Mesodermal cell (in vitro differentiated cells): ENCODE results near the gene APBB1.

Experiments
- H3K27ac ChIP-seq: 2 replicates; pipeline ENCODE4 v1.7.0; 2013; ENCODE audit warnings: mild to moderate bottlenecking, low read depth, low read length, moderate library complexity; ENCODE audit not compliant: severe bottlenecking
- H3K36me3 ChIP-seq: 2 replicates; pipeline ENCODE4 v1.7.1; 2013; ENCODE audit warnings: mild to moderate bottlenecking, low read length, moderate library complexity; ENCODE audit not compliant: control insufficient read depth, insufficient read depth
- H3K4me1 ChIP-seq: one replicate; pipeline ENCODE4 v1.7.1; 2013; ENCODE audit warnings: mild to moderate bottlenecking, low read length; ENCODE audit not compliant: insufficient read depth, control insufficient read depth, poor library complexity, severe bottlenecking
- H3K4me3 ChIP-seq: 2 replicates; pipeline ENCODE4 v1.7.0; 2013; ENCODE audit warnings: low read length, control low read depth, mild to moderate bottlenecking; ENCODE audit not compliant: insufficient read depth, poor library complexity, severe bottlenecking; ENCODE audit errors: extremely low read depth
- H3K9me3 ChIP-seq: 2 replicates; pipeline ENCODE4 v1.7.1; 2013; ENCODE audit warnings: mild to moderate bottlenecking, low read length, moderate library complexity; ENCODE audit not compliant: control insufficient read depth
- WGBS, 2 experiments: methylation state at CpG; one replicate each; pipeline ENCODE4 v1.1.5; 2013; ENCODE audit warnings: missing lambda C conversion rate in 2 of 2; ENCODE audit not compliant: insufficient coverage in 2 of 2; 5-methylcytosine and 5-hydroxymethylcytosine counted together

Gene APBB1

DNA sequence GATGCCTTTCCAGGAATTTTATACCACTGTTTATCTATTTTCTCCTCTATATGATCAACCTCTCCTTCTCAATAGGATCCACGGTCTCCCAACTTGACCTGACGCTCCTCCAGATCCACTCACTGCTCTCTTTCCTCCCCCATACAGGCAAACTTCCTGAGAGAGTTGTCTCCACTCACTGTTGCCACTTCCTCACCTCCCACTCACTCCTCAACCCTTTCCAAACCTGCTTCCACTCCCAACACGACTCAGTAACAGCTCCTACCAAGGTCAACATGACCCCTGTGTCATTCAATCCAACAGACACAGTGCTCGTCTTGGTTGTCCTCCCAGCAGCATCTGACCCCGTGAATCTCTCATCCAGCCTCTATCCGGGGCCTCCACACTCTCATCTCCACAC lies 3.1 kb downstream of the APBB1 start:
- Histone ChIP-seq H3K4me3 (no peak overlapping the region), H3K4me1 (peaks cover 17% of the 10 kb centered on the region)
- 89 to 92% methylated on average over 6 of the region's 6 CpGs for WGBS, 2 experiments

DNA sequence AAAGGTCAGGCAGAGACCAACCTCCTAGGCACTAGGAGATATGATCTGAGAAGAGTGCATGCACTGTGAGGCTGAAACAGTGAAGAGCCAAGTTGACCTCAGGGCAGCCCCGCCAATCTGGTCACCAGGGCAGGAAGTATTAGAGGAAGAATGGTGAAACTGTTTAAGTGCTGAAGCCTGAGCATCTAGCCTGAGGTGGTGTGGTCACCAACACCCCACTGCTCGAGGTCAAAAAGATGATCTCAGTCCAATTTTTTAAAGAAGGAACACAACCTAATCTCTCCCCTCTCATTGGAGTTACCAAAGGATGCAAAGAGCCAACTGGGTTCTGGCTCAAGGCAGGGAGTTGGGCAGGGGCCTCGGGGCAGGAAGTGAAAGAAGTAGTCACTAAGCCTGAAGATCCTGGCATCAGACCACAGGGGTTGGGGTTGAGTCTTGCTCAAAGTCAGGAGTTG lies 4.0 kb downstream of the APBB1 start:
- Histone ChIP-seq H3K4me3 (no peak overlapping the region), H3K27ac (no peak overlapping the region), H3K36me3 (peaks cover 10% of the 10 kb centered on the region), H3K4me1 (peaks cover 17% of the 10 kb centered on the region), H3K9me3 (no peaks in the 10 kb centered on the region)
- WGBS, 2 experiments, result 100% methylated on average over 2 to 3 of the region's 3 CpGs

More for the DNA sequence above, 3.1 kb downstream of the APBB1 start:
- peaks cover 1% of the 10 kb centered on the region for H3K36me3 ChIP-seq
- no peak overlapping the region for H3K27ac ChIP-seq
- H3K9me3 ChIP-seq, result no peaks in the 10 kb centered on the region

DNA sequence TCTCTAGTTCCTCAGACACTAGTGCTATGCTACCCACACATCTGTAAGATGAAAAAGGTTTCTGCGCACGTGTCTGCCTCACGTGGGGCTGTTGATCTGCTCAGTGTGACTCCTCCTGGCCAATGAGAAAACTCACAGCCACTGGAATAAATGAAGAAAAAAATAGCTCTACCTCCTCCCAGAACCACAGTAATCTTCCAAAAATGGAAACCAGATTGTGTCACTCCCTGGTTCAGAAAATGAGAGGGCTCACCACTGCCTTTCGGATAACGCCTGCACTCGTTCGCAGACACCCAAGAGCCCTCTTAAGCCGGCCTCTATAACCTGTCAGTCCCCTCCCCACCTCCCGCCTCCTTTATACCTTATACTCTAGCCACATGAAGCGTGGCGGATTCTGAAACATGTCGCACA lies 5.1 kb downstream of the APBB1 start:
- 87 to 95% methylated on average over 11 to 12 of the region's 12 CpGs for WGBS, 2 experiments
- Histone ChIP-seq H3K4me3 (no peak overlapping the region), H3K36me3 (peaks cover 21% of the 10 kb centered on the region), H3K4me1 (peaks cover 14% of the 10 kb centered on the region), H3K9me3 (no peaks in the 10 kb centered on the region), H3K27ac (no peak overlapping the region)

DNA sequence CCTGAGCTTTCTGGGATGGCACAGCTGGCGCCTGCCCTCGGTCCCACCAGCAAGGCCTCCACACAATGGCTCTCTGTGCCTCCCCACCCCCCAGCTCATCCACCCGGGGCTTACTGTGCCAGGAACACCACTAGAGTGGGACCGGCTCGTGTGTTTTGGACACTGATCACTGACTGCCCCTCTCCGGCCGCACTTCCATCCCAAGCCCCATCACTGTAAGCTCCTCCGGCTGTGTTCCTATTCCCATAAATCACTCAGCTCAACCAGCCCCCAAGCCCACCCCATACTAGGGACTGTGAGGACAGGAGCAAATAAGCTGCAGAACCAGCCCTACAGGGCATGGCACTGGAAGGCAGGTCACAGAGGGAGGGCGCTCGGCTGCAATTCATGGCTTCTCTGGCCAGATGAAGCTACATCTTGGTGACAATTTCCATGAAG lies 7.3 kb downstream of the APBB1 start:
- Histone ChIP-seq H3K4me3 (no peak overlapping the region), H3K36me3 (peaks cover 22% of the 10 kb centered on the region), H3K9me3 (no peaks in the 10 kb centered on the region), H3K4me1 (peaks cover 14% of the 10 kb centered on the region), H3K27ac (no peak overlapping the region)
- WGBS, 2 experiments, result 93 to 96% methylated on average over 10 of the region's 10 CpGs

DNA sequence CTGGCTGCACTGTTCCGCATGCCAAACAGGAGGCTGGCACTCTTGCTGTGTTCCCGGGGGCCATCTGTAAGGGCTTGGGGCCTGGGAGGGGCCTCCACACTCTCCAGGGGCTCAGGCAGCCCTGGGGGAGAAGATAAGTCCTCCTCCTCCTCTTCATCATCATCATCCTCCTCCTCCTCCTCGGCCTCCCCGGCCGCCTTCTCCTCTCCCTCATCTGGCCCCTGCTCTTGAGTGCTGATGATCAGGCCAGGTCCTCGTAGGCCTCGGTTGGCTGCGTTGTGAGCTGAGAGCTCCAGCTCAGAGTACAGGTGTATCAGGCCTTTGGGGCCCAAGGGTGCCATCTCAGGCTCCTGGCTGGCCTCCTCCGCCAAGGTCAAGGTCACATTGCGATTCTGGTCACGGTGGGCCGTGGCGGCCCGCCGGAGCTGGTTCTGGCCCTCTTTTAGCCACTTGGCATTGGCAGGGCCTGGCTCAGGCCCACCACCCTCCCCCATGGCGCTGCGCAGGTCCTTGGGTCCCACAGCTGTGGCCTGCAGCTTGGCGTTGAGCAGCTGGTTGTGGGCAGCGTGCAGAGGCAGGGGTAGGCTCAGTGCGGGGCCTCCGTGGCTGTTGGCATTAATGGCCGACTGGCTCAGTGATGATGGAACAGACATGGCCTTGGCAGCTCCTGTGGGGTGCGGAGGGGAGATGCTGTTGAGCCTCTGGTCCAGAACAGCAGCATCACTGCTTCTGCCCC lies 8.0 kb downstream of the APBB1 start:
- WGBS, 2 experiments, result 88 to 98% methylated on average over 13 to 23 of the region's 23 CpGs

DNA sequence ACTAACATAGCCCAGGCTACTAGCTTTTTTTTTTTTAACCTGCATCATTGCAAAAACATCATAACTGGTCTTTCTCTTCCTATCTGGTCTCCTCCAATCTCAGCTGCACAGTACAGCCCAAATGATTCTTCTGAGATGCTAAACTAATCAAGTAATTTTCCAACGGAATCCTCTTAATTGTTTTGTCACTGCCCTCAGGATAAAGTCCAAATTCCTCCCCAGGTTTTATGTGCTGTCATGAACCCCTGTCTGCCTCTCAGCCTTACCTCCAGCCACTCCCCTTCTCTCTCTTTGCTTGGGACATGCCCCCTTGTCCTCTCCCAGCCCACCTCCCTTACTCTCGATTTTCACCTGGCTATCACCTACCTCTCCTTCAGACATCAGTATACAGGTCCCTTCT lies 12.5 kb downstream of the APBB1 start:
- Histone ChIP-seq H3K4me3 (no peak overlapping the region), H3K4me1 (peaks cover 10% of the 10 kb centered on the region), H3K27ac (no peak overlapping the region), H3K9me3 (no peaks in the 10 kb centered on the region), H3K36me3 (peaks cover 35% of the 10 kb centered on the region)
- 78 to 82% methylated on average over 2 of the region's 2 CpGs for WGBS, 2 experiments

More for the DNA sequence above, 8.0 kb downstream of the APBB1 start:
- no peak overlapping the region for H3K27ac ChIP-seq
- H3K4me3 ChIP-seq, result no peak overlapping the region
- H3K36me3 ChIP-seq, result peaks cover 22% of the 10 kb centered on the region
- peaks cover 14% of the 10 kb centered on the region for H3K4me1 ChIP-seq
- H3K9me3 ChIP-seq, result no peaks in the 10 kb centered on the region

DNA sequence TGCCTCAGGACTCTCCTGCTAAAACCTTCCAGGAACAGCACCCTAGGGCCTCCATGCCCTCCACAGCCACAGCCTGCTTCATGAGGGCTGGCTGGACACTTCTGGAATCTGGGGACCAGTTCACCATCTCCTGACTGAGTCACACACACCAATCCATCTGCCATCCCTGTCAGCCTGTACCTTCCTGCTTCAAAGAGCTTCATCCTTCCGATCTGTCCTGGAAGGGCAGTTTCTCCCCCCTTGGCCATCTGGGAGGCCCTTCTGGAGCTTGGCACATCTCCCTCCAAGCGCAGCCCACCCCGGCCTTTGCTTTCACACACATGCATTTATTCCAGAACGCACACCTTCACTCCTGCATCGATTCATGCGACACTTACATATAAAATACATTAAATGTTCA lies 13.0 kb downstream of the APBB1 start:
- Histone ChIP-seq H3K36me3 (peaks cover 40% of the 10 kb centered on the region), H3K4me3 (no peak overlapping the region), H3K27ac (no peak overlapping the region), H3K9me3 (no peaks in the 10 kb centered on the region), H3K4me1 (peaks cover 10% of the 10 kb centered on the region)
- 96 to 97% methylated on average over 6 of the region's 6 CpGs for WGBS, 2 experiments

DNA sequence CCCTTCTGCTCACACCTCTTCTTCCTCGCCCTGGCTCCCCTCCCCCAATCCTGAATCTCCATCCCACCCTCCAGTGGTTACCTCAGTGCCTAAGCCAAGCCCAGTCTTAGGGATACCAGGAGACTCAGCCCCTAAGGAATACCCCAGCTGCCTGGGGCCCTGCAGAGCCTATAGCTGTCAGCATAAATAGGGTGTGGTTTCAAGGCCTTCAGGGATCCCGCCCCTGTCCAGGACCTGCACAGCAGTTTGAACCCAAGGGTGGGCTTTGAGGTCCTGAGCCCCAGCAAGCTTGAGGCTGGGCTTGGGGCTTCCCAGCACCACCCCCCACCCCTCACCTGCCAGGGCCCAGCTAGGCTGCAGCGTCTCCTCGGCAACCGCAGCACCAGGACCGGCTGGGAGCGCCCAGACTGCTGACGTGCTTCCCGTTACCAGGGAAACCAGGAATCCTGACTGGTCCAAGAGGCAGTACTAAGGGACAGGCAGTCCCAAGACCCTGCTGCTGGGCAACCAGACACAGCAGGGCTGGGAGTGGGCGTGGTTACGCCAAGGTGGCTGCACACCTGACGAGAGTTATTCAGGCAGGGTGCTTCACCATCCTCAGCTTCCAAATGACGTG lies 13.7 kb downstream of the APBB1 start:
- 32 to 45% methylated on average over 5 to 13 of the region's 13 CpGs for WGBS, 2 experiments
- peaks cover 10% of the 10 kb centered on the region for H3K4me1 ChIP-seq
- H3K9me3 ChIP-seq, result no peaks in the 10 kb centered on the region
- H3K36me3 ChIP-seq, result peaks cover 38% of the 10 kb centered on the region
- H3K4me3 ChIP-seq, result no peak overlapping the region
- no peak overlapping the region for H3K27ac ChIP-seq

DNA sequence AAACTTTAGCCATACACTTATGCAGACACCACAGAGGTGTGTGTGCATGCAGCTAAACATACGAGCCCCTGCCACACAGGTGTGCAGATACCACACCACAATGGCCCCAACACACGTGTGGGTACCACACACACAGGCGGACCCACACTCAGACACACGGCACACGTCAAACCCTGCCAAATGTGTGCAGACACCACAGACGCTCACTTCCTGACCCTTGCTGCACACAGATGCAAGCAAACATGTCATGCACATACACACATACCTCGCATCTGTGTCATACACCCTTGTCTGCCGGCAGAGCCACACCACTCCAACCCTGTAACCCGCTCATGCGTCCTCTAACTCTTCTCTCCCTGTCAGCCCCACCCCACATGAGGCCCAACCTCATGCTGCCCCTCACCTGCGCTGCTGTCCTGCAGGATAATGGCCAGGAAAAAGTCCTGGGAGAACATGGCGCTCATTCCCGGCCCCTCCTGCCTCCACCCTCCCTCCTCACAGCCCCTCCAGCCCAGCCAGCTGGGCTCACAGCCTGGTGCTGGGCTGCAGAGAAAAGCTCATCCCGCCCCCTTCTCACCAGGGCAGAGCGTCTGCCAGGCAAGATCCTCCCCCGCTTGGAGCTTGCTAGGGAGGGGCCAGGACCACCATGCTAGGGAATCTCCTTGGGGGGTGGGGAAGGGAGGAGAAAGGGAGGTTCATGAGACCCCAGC lies 14.4 kb downstream of the APBB1 start:
- H3K9me3 ChIP-seq, result no peaks in the 10 kb centered on the region
- H3K4me1 ChIP-seq, result peaks cover 10% of the 10 kb centered on the region
- 87 to 90% methylated on average over 11 of the region's 16 CpGs for WGBS, 2 experiments
- H3K36me3 ChIP-seq, result peaks cover 31% of the 10 kb centered on the region
- no peak overlapping the region for H3K4me3 ChIP-seq
- H3K27ac ChIP-seq, result no peak overlapping the region

DNA sequence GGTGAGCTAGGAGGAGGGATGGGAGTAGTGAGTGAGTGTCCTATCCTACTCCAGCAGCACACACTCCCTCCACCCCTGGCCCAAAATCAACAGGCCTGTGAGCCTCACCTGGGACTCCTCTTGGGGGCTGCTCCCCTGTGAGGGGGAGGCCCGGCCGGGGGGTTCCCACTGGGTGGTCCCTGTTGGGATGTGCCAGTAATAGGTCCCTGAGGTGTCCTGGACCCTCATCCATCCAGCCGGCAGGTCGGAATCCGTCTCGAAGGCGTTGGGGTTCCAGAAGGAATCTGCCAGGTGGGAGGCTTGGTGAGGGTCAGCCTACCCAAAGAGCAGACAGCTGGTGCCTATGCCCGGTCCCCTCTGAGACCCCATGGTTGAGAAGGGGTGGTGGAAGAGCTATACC lies 15.4 kb downstream of the APBB1 start:
- no peak overlapping the region for H3K27ac ChIP-seq
- H3K36me3 ChIP-seq, result peaks cover 23% of the 10 kb centered on the region
- no peak overlapping the region for H3K4me3 ChIP-seq
- H3K9me3 ChIP-seq, result no peaks in the 10 kb centered on the region
- 96 to 100% methylated on average over 6 to 7 of the region's 8 CpGs for WGBS, 2 experiments
- peaks cover 10% of the 10 kb centered on the region for H3K4me1 ChIP-seq
